GM12878 (cell line): ENCODE measurements around the gene LSM14B. TPM values are rescaled to one million over a fixed set of nuclear protein-coding genes. Genes with fewer than 3 reads are reported as not detected.

Experiments used
- ATAC-seq: fragments of 200-7000 bp; cut with Tn5 transposase; 3 replicates; pipeline ENCODE4 v1.9.1; 2020; ENCODE audit warnings: mild to moderate bottlenecking, moderate library complexity
- BruUV-seq: library from RNA; stranded (reverse); fragments of 400-500 nt; replicated peaks from 2 replicates; lab custom pipeline; 2021; lab: Mats Ljungman, UMichigan
- CTCF ChIA-PET: fragments of 300-600 bp; sonication (Branson Sonifier 250); formaldehyde crosslinking; extraction: SDS; loops from one replicate; lab custom pipeline; 2021; ENCODE audit warnings: inconsistent platforms; lab: Yijun Ruan, JAX
- POLR2A ChIA-PET: fragments of 350-600 bp; formaldehyde crosslinking; extraction: SDS; loops from one replicate; lab custom pipeline; 2021; ENCODE audit warnings: inconsistent platforms; lab: Charles Lee
- RAD21 ChIA-PET: fragments of 300-600 bp; sonication (Branson Sonifier 250); formaldehyde crosslinking; loops from one replicate; lab custom pipeline; 2023; ENCODE audit warnings: antibody characterized with exemption; ENCODE audit not compliant: unreplicated experiment; lab: Charles Lee
- SMC1A ChIA-PET: fragments of 300-600 bp; sonication (Branson Sonifier 250); formaldehyde crosslinking; loops from one replicate; lab custom pipeline; 2023; ENCODE audit not compliant: unreplicated experiment, uncharacterized antibody; lab: Charles Lee
- DNase-seq: peaks from one replicate; pipeline ENCODE4 v3.0.0-alpha.2; 2011; ENCODE audit warnings: low read depth, low spot score
- FAIRE-seq: peaks from 3 replicates; lab custom pipeline; 2011; peaks lifted over from hg19 to GRCh38; lab: Jason Lieb, UNC
- H2AFZ ChIP-seq: 2 replicates; pipeline ENCODE4 v1.6.0; 2011; ENCODE audit warnings: low read depth, low read length, control low read depth; ENCODE audit not compliant: control insufficient read depth
- H3K27ac ChIP-seq: 2 replicates; pipeline ENCODE4 v1.5.1; 2011; ENCODE audit warnings: control low read depth; ENCODE audit not compliant: control insufficient read depth, insufficient read depth
- H3K27me3 ChIP-seq, 2 experiments: replicated peaks in 1 of 2; 2 replicates each; pipeline versions ENCODE4 v1.6.0 to v1.6.1; 2011; ENCODE audit warnings: low read length in 1 of 2; ENCODE audit not compliant: control insufficient read depth in 2 of 2, insufficient read depth in 2 of 2
- H3K36me3 ChIP-seq, 2 experiments: 2 replicates each; pipeline ENCODE4 v1.5.1; 2011; ENCODE audit warnings: low read length in 1 of 2; ENCODE audit not compliant: control insufficient read depth in 2 of 2, insufficient read depth in 2 of 2
- H3K4me1 ChIP-seq: 2 replicates; pipeline ENCODE4 v1.6.1; 2011; ENCODE audit warnings: mild to moderate bottlenecking, low read length, moderate library complexity, mixed read lengths; ENCODE audit not compliant: control insufficient read depth, insufficient read depth
- H3K4me2 ChIP-seq: 2 replicates; pipeline ENCODE4 v1.6.0; 2011; ENCODE audit warnings: control low read depth; ENCODE audit not compliant: control insufficient read depth, insufficient read depth
- H3K4me3 ChIP-seq: fragments of 200-600 bp; sonication (generic); 2 replicates; pipeline ENCODE4 v1.5.1; 2016
- H3K79me2 ChIP-seq: 2 replicates; pipeline ENCODE4 v1.6.0; 2011; ENCODE audit warnings: low read length; ENCODE audit not compliant: control insufficient read depth, insufficient read depth
- H3K9ac ChIP-seq: 2 replicates; pipeline ENCODE4 v1.8.0; 2011; ENCODE audit warnings: low read length, control low read depth, mixed read lengths; ENCODE audit not compliant: control insufficient read depth, insufficient read depth
- H3K9me3 ChIP-seq: replicated peaks from 3 replicates; pipeline ENCODE4 v1.5.1; 2011; ENCODE audit warnings: mild to moderate bottlenecking, low read length; ENCODE audit not compliant: control insufficient read depth, insufficient read depth
- H4K20me1 ChIP-seq: 2 replicates; pipeline ENCODE4 v1.6.0; 2011; ENCODE audit not compliant: control insufficient read depth, insufficient read depth
- CBFB ChIP-seq: IDR thresholded peaks from 2 replicates; pipeline ENCODE4 v1.6.1; 2016; ENCODE audit warnings: antibody characterized with exemption, low read depth
- CBX3 ChIP-seq: fragments of 200-600 bp; sonication (generic); IDR thresholded peaks from 2 replicates; pipeline ENCODE4 v1.6.1; 2016; ENCODE audit warnings: low read depth, borderline replicate concordance
- CHD1 ChIP-seq: IDR thresholded peaks from 2 replicates; pipeline ENCODE4 v1.6.1; 2012; ENCODE audit warnings: low read depth, low read length, improper control_type of control experiment
- CHD2 ChIP-seq: IDR thresholded peaks from 2 replicates; pipeline ENCODE4 v1.6.1; 2011; ENCODE audit warnings: low read depth, low read length, improper control_type of control experiment, borderline replicate concordance
- DPF2 ChIP-seq: fragments of 450-650 bp; IDR thresholded peaks from 2 replicates; pipeline ENCODE4 v1.6.1; 2017; ENCODE audit warnings: mild to moderate bottlenecking
- NFYA ChIP-seq: IDR thresholded peaks from 2 replicates; pipeline ENCODE4 v1.6.1; 2011; ENCODE audit warnings: low read depth, mild to moderate bottlenecking, low read length, improper control_type of control experiment, borderline replicate concordance
- NR2C1 ChIP-seq: fragments of 450-650 bp; IDR thresholded peaks from 2 replicates; pipeline ENCODE4 v1.6.1; 2017; ENCODE audit warnings: antibody characterized with exemption, mild to moderate bottlenecking, moderate library complexity
- NR2F1 ChIP-seq: fragments of 450-650 bp; conservative IDR thresholded peaks from 2 replicates; pipeline ENCODE4 v1.6.1; 2017; ENCODE audit warnings: mild to moderate bottlenecking
- SREBF2 ChIP-seq: IDR thresholded peaks from 2 replicates; pipeline ENCODE4 v1.6.1; 2012; ENCODE audit warnings: mild to moderate bottlenecking, low read length
- STAT3 ChIP-seq: IDR thresholded peaks from 2 replicates; pipeline ENCODE4 v1.6.1; 2011; ENCODE audit warnings: low read depth, low read length, improper control_type of control experiment
- TBL1XR1 ChIP-seq: IDR thresholded peaks from 2 replicates; pipeline ENCODE4 v1.6.1; 2012; ENCODE audit warnings: low read depth, low read length, improper control_type of control experiment
- USF2 ChIP-seq: IDR thresholded peaks from 2 replicates; pipeline ENCODE4 v1.6.1; 2011; ENCODE audit warnings: low read depth, low read length, improper control_type of control experiment, borderline replicate concordance
- WRNIP1 ChIP-seq: IDR thresholded peaks from 2 replicates; pipeline ENCODE4 v1.6.1; 2011; ENCODE audit warnings: low read depth, low read length, improper control_type of control experiment, borderline replicate concordance
- ZZZ3 ChIP-seq: IDR thresholded peaks from 2 replicates; pipeline ENCODE4 v1.6.1; 2011; ENCODE audit warnings: low read depth; ENCODE audit not compliant: control insufficient read depth, insufficient read length
- WGBS: methylation state at CpG from one replicate; pipeline ENCODE4 v1.1.6; 2016; ENCODE audit warnings: low lambda C conversion rate; ENCODE audit not compliant: insufficient replicate concordance, insufficient coverage; ENCODE audit errors: missing lambda C conversion rate; 5-methylcytosine and 5-hydroxymethylcytosine counted together
- in situ Hi-C: fragments of 300-500 bp; cut with MboI; formaldehyde crosslinking; loops from 9 replicates; pipeline ENCODE4 v1.14.3; 2018; ENCODE audit warnings: mixed read lengths
- intact Hi-C: fragments of 100-400 bp; cut with micrococcal nuclease; formaldehyde crosslinking; loops from one replicate; pipeline ENCODE4 v1.14.2; 2022; ENCODE audit not compliant: unreplicated experiment
- polyA plus RNA-seq, 11 experiments: library from polyadenylated mRNA; depleted of rRNA in 4 of 11; unstranded in 6 of 11; stranded (reverse) in 5 of 11; fragments of >200 nt; fragmentation: Nextera tagmentation in 4 of 11; fragmentation: Illumina TruSeq in 1 of 11; extraction: Ambion mirVana in 4 of 11; extraction: Trizol in 1 of 11; gene quantifications; 1 replicate in 1 of 11; 2 replicates in 10 of 11; pipeline versions ENCODE4 v1.2.1 to v1.2.3, GENCODE V29; 2011 to 2016; ENCODE audit warnings: inconsistent platforms in 2 of 11, missing spikeins in 2 of 11, low read depth in 1 of 11
- total RNA-seq, 4 experiments: library from RNA; depleted of rRNA in 3 of 4; stranded (reverse); fragments of >200 nt in 3 of 4; fragmentation: Illumina TruSeq in 1 of 4; extraction: Trizol in 1 of 4; gene quantifications; 2 replicates each; pipeline versions ENCODE4 v1.2.1 to v1.2.3, GENCODE V29; 2013 to 2021
- TF ChIP-seq, protein P1 (sequence below): IDR thresholded peaks from 2 replicates; pipeline ENCODE4 v1.6.1; 2011; ENCODE audit warnings: borderline replicate concordance, low read depth, mild to moderate bottlenecking, moderate library complexity, low read length; ENCODE audit not compliant: insufficient read depth, poor library complexity, severe bottlenecking
- TF ChIP-seq, protein P2 (sequence below): fragments of 450-650 bp; formaldehyde crosslinking; IDR thresholded peaks from 2 replicates; pipeline ENCODE4 v1.4.0; 2022; ENCODE audit warnings: mild to moderate bottlenecking, moderate library complexity
- TF ChIP-seq, protein P3 (sequence below): IDR thresholded peaks from 2 replicates; pipeline ENCODE4 v1.6.1; 2011; ENCODE audit warnings: low read depth, mild to moderate bottlenecking, low read length, moderate library complexity, borderline replicate concordance; ENCODE audit errors: extremely low read depth

The LSM14B gene
- total and polyA plus RNA-seq, 10 of the 15 experiments (the other 5 are each of a cell fraction or from before 2014, with no cell fraction given), result 0.56 to 34.3 (median 15.6) TPM

GRCh38 chr20:62159052-62159451, 36.8 kb downstream of the LSM14B start:
- no peak overlapping the region for H2AFZ ChIP-seq
- H3K9ac ChIP-seq, result no peak overlapping the region
- DNase-seq, result no peak
- SMC1A ChIA-PET, result no interaction called here
- CTCF ChIA-PET, result no interaction called here
- H3K4me1 ChIP-seq, result peaks cover 9% of the 10 kb centered on the region
- RAD21 ChIA-PET, result no interaction called here
- intact Hi-C loops, result no loop called here
- H3K4me2 ChIP-seq, result no peak overlapping the region
- in situ Hi-C loops, result no loop called here
- peaks cover 12 to 31% of the 10 kb centered on the region in 2 experiments; a peak in 3 of 4 replicates for H3K36me3 ChIP-seq
- no TSS peak for BruUV-seq
- FAIRE-seq, result no peak
- no peak for ATAC-seq
- H3K4me3 ChIP-seq, result no peak overlapping the region
- H3K27me3 ChIP-seq, result no peaks in the 10 kb centered on the region
- WGBS, result 93% methylated on average over 11 of the region's 11 CpGs
- H3K27ac ChIP-seq, result no peak overlapping the region
- POLR2A ChIA-PET, result no interaction called here
- peaks cover 3% of the 10 kb centered on the region; the same call in 1 of the 2 replicates for H3K79me2 ChIP-seq
- H4K20me1 ChIP-seq, result no peaks in the 10 kb centered on the region
- H3K9me3 ChIP-seq, result no peaks in the 10 kb centered on the region; the same call in 2 of the 3 replicates
- no peak for TF ChIP-seq STAT3
- TF ChIP-seq WRNIP1, result no peak
- TF ChIP-seq SREBF2, result no peak
- no peak for TF ChIP-seq USF2
- no peak for TF ChIP-seq CHD1
- no peak for TF ChIP-seq TBL1XR1
- no peak for TF ChIP-seq ZZZ3
- TF ChIP-seq CBFB, result no peak
- TF ChIP-seq CBX3, result no peak
- TF ChIP-seq, protein P1, sequence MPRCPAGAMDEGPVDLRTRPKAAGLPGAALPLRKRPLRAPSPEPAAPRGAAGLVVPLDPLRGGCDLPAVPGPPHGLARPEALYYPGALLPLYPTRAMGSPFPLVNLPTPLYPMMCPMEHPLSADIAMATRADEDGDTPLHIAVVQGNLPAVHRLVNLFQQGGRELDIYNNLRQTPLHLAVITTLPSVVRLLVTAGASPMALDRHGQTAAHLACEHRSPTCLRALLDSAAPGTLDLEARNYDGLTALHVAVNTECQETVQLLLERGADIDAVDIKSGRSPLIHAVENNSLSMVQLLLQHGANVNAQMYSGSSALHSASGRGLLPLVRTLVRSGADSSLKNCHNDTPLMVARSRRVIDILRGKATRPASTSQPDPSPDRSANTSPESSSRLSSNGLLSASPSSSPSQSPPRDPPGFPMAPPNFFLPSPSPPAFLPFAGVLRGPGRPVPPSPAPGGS, result no peak
- TF ChIP-seq DPF2, result no peak
- TF ChIP-seq NFYA, result no peak
- TF ChIP-seq CHD2, result no peak
- TF ChIP-seq NR2F1, result no peak
- no peak for TF ChIP-seq NR2C1
- TF ChIP-seq, protein P2, sequence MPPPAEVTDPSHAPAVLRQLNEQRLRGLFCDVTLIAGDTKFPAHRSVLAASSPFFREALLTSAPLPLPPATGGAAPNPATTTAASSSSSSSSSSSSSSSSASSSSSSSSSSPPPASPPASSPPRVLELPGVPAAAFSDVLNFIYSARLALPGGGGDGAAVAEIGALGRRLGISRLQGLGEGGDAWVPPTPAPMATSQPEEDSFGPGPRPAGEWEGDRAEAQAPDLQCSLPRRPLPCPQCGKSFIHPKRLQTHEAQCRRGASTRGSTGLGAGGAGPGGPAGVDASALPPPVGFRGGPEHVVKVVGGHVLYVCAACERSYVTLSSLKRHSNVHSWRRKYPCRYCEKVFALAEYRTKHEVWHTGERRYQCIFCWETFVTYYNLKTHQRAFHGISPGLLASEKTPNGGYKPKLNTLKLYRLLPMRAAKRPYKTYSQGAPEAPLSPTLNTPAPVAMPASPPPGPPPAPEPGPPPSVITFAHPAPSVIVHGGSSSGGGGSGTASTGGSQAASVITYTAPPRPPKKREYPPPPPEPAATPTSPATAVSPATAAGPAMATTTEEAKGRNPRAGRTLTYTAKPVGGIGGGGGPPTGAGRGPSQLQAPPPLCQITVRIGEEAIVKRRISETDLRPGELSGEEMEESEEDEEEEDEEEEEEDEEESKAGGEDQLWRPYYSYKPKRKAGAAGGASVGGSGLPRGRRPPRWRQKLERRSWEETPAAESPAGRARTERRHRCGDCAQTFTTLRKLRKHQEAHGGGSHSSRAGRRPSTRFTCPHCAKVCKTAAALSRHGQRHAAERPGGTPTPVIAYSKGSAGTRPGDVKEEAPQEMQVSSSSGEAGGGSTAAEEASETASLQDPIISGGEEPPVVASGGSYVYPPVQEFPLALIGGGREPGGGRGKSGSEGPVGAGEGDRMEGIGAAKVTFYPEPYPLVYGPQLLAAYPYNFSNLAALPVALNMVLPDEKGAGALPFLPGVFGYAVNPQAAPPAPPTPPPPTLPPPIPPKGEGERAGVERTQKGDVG (CRISPR knock-in tag), result no peak
- TF ChIP-seq, protein P3, sequence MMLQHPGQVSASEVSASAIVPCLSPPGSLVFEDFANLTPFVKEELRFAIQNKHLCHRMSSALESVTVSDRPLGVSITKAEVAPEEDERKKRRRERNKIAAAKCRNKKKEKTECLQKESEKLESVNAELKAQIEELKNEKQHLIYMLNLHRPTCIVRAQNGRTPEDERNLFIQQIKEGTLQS, result no peak
